Muscle layer of colon (tissue), 2 donors: ENCODE results near the gene ZNF282.
"Not testable (repeated sequence)": the region's sequence is repeated elsewhere in the genome, so short reads cannot be mapped to it uniquely, and the experiment has no call there.

Experiments used
- H3K27ac ChIP-seq: one replicate; pipeline ENCODE4 v1.7.0; 2013; ENCODE audit warnings: low read depth, mild to moderate bottlenecking, low read length, moderate library complexity
- H3K27me3 ChIP-seq, 2 donors: one replicate each; pipeline ENCODE4 v1.7.0; 2013; ENCODE audit warnings: low read length in 2 of 2, mild to moderate bottlenecking in 2 of 2; ENCODE audit not compliant: insufficient read depth in 2 of 2, control insufficient read depth in 1 of 2
- H3K36me3 ChIP-seq: one replicate; pipeline ENCODE4 v1.7.0; 2013; ENCODE audit warnings: mild to moderate bottlenecking, low read length; ENCODE audit not compliant: insufficient read depth
- H3K4me1 ChIP-seq: one replicate; pipeline ENCODE4 v1.7.0; 2013; ENCODE audit warnings: mild to moderate bottlenecking, low read length; ENCODE audit not compliant: insufficient read depth
- H3K4me3 ChIP-seq, 2 donors: one replicate each; pipeline ENCODE4 v1.7.0; 2013; ENCODE audit warnings: low read length in 2 of 2, low read depth in 1 of 2, mild to moderate bottlenecking in 1 of 2, moderate library complexity in 1 of 2
- H3K9ac ChIP-seq: one replicate; pipeline ENCODE4 v1.7.0; 2013; ENCODE audit warnings: low read length
- H3K9me3 ChIP-seq: one replicate; pipeline ENCODE4 v1.7.0; 2013; ENCODE audit warnings: mild to moderate bottlenecking, low read length
- donor health status: abdominal sarcoma.
- donor health status: Adenocarcinoma of cecum.

Gene ZNF282

GRCh38 chr7:149245744-149246143, 50.4 kb downstream of the ZNF282 start:
- Histone ChIP-seq H3K4me1 (peaks cover 8% of the 10 kb centered on the region), H3K9me3 (no peaks in the 10 kb centered on the region), H3K36me3 (peaks cover 5% of the 10 kb centered on the region), H3K9ac (no peak overlapping the region), H3K27me3 (no peaks in the 10 kb centered on the region), H3K4me3 (no peak overlapping the region), H3K27ac (no peak overlapping the region)

- Histone ChIP-seq H3K36me3 (peaks cover 23% of the 10 kb centered on the region), H3K4me1 (peaks cover 4% of the 10 kb centered on the region), H3K9me3 (no peaks in the 10 kb centered on the region), H3K9ac (no peak overlapping the region), H3K27me3 (no peaks in the 10 kb centered on the region), H3K27ac (no peak overlapping the region), H3K4me3 (no peak overlapping the region)
Measured at GRCh38 chr7:149248777-149249176, 53.4 kb downstream of the ZNF282 start.

- H3K27me3 ChIP-seq, H3K4me1 ChIP-seq, H3K9me3 ChIP-seq, H3K4me3 ChIP-seq, H3K27ac ChIP-seq, H3K9ac ChIP-seq: not testable (repeated sequence)
- H3K36me3 ChIP-seq, result peaks cover 32% of the 10 kb centered on the region
Measured at GRCh38 chr7:149250151-149250550, 54.8 kb downstream of the ZNF282 start.

- not testable (repeated sequence) for H3K9me3 ChIP-seq, H3K27me3 ChIP-seq, H3K27ac ChIP-seq, H3K4me1 ChIP-seq, H3K9ac ChIP-seq, H3K4me3 ChIP-seq
- H3K36me3 ChIP-seq, result peaks cover 38% of the 10 kb centered on the region
Measured at GRCh38 chr7:149251518-149251917, 56.2 kb downstream of the ZNF282 start.

GRCh38 chr7:149252378-149252777, 57.0 kb downstream of the ZNF282 start:
- Histone ChIP-seq H3K27ac (no peak overlapping the region), H3K36me3 (peaks cover 38% of the 10 kb centered on the region), H3K9me3 (no peaks in the 10 kb centered on the region), H3K4me1 (no peaks in the 10 kb centered on the region), H3K27me3 (no peaks in the 10 kb centered on the region), H3K4me3 (no peak overlapping the region), H3K9ac (no peak overlapping the region)

GRCh38 chr7:149253665-149254064, 58.3 kb downstream of the ZNF282 start:
- Histone ChIP-seq H3K9ac (no peak overlapping the region), H3K9me3 (no peaks in the 10 kb centered on the region), H3K4me1 (no peaks in the 10 kb centered on the region), H3K27me3 (no peaks in the 10 kb centered on the region), H3K4me3 (no peak overlapping the region), H3K27ac (no peak overlapping the region), H3K36me3 (peaks cover 38% of the 10 kb centered on the region)

GRCh38 chr7:149254181-149254858, 59.0 kb downstream of the ZNF282 start:
- Histone ChIP-seq H3K36me3 (peaks cover 38% of the 10 kb centered on the region), H3K9me3 (no peaks in the 10 kb centered on the region), H3K27ac (no peak overlapping the region), H3K4me3 (no peak overlapping the region), H3K9ac (no peak overlapping the region), H3K4me1 (no peaks in the 10 kb centered on the region), H3K27me3 (no peaks in the 10 kb centered on the region)

- Histone ChIP-seq H3K27ac (no peak overlapping the region), H3K9ac (no peak overlapping the region), H3K4me1 (no peaks in the 10 kb centered on the region), H3K27me3 (no peaks in the 10 kb centered on the region), H3K36me3 (peaks cover 38% of the 10 kb centered on the region), H3K9me3 (no peaks in the 10 kb centered on the region), H3K4me3 (no peak overlapping the region)
Measured at GRCh38 chr7:149255174-149255573, 59.8 kb downstream of the ZNF282 start.

- peaks cover 33% of the 10 kb centered on the region for H3K36me3 ChIP-seq
- no peak overlapping the region for H3K27ac ChIP-seq
- no peaks in the 10 kb centered on the region for H3K4me1 ChIP-seq
- no peaks in the 10 kb centered on the region for H3K27me3 ChIP-seq
- H3K9me3 ChIP-seq, result no peaks in the 10 kb centered on the region
- H3K4me3 ChIP-seq, result no peak overlapping the region
- no peak overlapping the region for H3K9ac ChIP-seq
Measured at GRCh38 chr7:149256568-149256967, 61.2 kb downstream of the ZNF282 start.

GRCh38 chr7:149257146-149257545, 61.8 kb downstream of the ZNF282 start:
- H3K27me3 ChIP-seq, result no peaks in the 10 kb centered on the region
- H3K4me1 ChIP-seq, result no peaks in the 10 kb centered on the region
- H3K4me3 ChIP-seq, result no peak overlapping the region
- no peak overlapping the region for H3K9ac ChIP-seq
- no peak overlapping the region for H3K27ac ChIP-seq
- H3K36me3 ChIP-seq, result peaks cover 29% of the 10 kb centered on the region
- H3K9me3 ChIP-seq, result no peaks in the 10 kb centered on the region

- no peaks in the 10 kb centered on the region for H3K9me3 ChIP-seq
- H3K9ac ChIP-seq, result peak overlapping the region; percentile 39
- H3K36me3 ChIP-seq, result peaks cover 9% of the 10 kb centered on the region
- no peaks in the 10 kb centered on the region for H3K27me3 ChIP-seq
- peak overlapping the region; percentile 68 for H3K27ac ChIP-seq
- no peaks in the 10 kb centered on the region for H3K4me1 ChIP-seq
- H3K4me3 ChIP-seq, result peak overlapping the region; percentile 49 to 66
Measured at GRCh38 chr7:149261316-149261828, 66.0 kb downstream of the ZNF282 start.
